GM21619 (cell line): ENCODE data around the gene GTSE1.

Source experiments
- ATAC-seq: cut with Tn5 transposase; IDR thresholded peaks from one replicate; pipeline ENCODE4 v1.9.1; 2021; ENCODE audit not compliant: unreplicated experiment

The GTSE1 gene

DNA sequence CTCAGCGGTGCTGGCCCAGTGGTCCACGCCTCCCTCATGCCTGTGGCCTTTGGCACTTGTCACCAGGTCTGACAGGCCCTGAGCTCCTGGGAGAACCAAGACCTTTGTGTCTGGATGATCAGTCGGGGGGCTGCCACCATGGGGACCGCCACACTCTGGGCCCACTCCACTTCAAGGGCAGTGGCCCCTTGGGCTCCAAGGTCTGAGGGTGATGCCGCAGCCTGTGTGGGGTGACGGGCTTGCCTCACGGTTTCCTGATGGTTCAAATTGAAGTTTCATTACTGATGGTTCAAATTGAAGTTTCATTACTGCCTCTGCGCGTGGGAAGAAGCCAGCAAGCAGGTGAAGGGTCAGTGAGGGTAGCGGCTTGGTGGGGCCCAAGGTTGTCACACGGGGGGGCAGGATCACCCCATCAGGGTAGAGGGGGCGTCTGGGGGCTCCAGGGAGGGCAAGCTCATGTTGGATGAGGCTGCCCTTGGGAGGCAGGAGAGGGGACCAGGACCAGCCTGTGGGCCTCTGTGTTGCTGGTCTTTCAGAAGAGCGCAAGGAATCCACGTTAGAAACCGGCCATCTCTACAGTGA is 66.4 kb downstream of the GTSE1 start:
- ATAC-seq = no peak

- ATAC-seq = no peak
Observed at GRCh38 chr22:46363611-46364321, 67.1 kb downstream of the GTSE1 start.

- ATAC-seq = no peak
Observed at GRCh38 chr22:46364341-46365165, 67.9 kb downstream of the GTSE1 start.

DNA sequence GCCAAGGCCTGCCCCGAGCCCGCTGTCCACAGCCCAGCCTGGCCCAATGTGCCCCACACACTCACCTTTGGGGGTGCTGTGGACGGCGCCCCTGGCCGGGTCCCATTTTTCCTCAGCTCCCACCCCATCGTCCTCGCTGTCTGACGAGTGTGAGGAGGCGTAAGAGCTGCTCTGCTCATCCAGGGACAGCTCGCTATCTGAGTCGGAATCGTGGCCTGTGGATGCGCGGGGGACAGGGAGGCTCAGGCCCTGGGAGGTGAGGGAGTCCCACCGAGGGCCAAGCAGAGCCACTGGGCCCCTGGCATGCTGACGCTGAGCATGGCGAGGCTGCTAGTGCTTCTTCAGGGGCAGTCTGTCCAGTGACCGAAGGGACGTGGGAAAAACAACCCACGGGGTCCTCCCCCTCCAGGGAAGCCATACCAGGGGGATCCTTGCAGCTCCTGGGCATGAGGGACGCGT is 68.5 kb downstream of the GTSE1 start:
- ATAC-seq = no peak

GRCh38 chr22:46366327-46366731 is 69.7 kb downstream of the GTSE1 start:
- ATAC-seq = no peak

DNA sequence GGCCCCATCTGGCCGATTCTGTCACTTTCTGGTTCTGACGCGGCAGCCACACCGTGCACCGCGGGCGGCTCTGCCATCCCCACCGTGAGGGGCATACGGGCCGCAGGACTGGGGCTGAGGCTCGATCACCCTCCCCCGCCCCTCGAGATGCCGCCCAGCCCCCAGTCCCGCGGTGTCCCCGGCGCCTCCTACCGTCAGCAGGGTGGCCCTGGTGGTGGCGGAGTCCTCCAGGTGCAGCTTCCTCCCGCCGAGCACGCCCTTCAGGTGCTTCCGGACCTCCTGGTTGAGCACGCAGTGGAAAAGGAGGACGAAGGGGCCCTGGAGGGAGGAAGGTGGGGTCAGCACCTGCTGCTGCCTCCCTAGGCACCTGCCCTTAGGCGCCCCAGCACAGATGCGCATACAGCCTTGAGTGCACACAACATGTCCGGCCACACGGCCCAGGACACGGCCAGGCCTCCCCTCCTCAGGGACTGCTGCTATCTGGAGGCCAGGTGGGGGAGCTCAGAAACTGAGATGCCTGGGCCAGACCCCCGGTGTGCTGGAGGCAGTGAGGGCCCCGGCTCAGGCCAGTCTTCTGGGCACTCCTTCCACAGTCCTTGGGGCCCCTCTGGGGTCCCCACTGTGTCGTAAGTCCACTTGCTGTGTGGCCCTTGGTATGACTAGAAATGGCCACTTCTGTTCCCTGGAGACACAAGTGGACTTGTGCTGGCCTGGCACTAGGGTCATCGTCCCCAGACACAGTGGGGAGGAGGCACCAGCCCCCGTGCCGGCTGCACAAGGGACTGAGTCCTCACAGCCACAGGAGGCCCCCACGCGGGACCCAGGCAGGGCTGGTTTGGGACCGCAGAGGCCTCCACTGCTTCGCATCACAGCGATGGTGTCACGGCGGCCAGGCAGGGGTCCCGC is 70.4 kb downstream of the GTSE1 start:
- ATAC-seq = no peak

DNA sequence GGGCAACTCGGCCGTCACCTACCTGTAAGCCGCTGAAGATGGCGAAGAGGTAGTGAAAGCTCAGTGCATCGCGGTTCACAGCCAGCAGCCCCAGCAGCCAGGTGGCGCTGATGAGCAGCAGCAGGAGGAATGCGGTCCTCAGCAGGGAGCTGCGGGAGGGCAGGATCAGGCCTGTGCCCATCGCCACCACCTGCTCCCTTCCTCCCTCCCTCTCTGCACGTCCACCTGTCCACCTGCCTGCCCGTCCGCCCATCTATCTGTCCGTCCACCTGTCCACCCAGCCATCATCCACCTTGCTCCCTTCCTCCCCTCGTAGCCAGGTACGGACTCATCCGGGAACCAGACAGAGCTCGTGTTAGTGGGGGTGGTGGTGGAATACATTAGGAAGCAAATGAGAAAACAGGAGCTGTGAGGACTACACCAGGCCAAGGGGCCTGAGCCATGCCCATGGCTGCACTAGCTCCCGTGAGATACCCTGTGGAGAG is 71.1 kb downstream of the GTSE1 start:
- ATAC-seq = no peak

DNA sequence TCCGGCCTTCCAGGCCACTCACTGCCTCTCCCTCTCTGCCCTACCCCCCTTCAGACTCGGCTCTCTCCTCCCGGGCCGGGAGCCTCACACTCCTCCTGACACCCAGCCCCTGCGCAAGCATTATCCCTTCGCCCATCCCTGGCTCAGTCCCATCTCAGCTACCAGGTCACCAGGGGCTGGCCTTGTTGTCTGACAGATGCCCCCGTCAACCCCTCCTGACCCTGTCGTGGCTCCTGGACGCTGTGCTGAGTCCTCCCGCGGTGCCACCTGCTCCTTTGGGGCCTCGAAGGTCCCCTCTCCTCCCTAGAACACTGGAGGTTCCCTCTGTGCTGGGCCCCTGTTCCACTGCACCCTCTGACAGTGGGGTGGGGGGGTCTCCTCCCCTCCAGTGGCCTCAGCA is 71.8 kb downstream of the GTSE1 start:
- ATAC-seq = no peak

GRCh38 chr22:46368871-46369715 is 72.4 kb downstream of the GTSE1 start:
- no peak for ATAC-seq

DNA sequence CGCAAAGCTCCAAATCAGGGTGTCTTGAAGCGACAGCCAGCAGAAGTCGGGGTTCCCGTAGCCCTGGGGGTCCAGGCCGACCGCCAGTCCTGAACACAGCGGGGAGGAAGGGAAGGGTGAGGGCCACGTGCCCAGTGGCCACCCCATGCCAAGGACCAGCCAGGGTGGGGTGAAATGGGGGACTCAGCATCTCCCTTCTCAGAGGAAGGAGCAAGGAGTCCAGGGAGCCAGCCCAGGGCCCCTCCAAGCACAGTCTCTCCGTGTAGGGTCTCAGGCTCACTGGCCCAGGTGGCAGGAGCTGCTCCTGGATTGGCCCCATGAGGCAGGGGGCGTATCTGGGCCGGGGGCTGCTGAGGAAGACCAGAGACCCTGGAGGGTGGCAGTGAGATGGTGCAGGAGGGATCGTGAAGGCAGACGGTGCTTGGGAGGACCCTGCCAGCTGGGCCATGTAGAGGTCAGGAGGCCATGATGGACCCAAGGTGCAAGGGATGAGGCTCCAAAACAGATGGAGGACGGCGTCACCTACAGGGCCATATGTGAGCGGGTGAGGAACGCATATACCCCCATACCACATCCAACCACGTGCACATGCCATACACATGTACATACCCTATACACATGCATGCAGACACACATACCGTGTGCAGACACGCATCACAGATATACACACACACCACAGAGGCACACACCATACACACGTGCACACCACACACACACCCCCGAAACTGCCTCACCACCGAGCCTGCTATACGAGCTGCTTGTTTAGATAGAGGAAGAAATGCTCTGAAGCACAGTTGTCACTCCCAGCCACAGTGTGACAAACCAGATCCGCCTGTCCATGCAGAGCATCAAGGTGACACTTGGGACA is 73.3 kb downstream of the GTSE1 start:
- no peak for ATAC-seq

- no peak for ATAC-seq
Observed at GRCh38 chr22:46370584-46371291, 74.1 kb downstream of the GTSE1 start.

GRCh38 chr22:46371623-46372226 is 75.1 kb downstream of the GTSE1 start:
- no peak for ATAC-seq

DNA sequence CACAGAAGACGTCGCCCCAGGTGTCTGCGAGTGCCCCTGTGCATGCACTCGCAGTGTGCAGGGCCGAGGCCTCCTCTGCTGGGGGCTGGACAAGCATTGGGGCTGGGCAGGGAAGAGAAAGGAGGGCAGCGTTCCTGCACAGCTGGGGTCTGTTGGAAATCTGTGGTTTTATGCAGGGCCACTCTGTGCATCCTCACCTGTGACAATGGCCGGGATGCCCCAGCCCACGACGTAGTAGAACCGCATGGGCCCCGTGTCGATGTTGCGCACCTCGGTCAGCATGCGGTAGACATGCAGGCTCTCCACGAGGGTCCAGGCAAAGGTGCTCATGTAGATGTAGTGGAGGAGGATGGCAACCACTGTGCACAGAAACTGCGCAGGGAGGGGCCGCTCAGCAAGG is 76.0 kb downstream of the GTSE1 start:
- no peak for ATAC-seq

DNA sequence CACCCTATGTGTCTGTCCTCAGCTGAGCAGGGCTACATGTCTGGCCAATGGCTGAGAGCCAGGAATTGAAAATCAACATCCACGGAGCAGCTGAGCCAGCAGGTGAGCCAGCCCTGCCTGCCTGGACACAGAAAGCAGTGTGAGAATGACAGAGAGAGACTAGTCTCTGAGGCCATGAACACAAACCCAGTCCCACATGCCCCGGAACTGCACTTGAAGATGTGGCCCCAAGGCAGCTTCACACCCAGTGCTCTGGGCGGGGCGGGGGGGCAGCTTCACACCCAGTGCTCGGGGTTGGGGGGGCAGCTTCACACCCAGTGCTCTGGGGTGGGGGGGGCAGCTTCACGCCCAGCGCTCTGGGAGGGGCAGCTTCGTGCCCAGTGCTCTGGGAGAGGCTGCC is 76.5 kb downstream of the GTSE1 start:
- ATAC-seq = no peak

- ATAC-seq = no peak
Observed at GRCh38 chr22:46373921-46374662, 77.4 kb downstream of the GTSE1 start.

DNA sequence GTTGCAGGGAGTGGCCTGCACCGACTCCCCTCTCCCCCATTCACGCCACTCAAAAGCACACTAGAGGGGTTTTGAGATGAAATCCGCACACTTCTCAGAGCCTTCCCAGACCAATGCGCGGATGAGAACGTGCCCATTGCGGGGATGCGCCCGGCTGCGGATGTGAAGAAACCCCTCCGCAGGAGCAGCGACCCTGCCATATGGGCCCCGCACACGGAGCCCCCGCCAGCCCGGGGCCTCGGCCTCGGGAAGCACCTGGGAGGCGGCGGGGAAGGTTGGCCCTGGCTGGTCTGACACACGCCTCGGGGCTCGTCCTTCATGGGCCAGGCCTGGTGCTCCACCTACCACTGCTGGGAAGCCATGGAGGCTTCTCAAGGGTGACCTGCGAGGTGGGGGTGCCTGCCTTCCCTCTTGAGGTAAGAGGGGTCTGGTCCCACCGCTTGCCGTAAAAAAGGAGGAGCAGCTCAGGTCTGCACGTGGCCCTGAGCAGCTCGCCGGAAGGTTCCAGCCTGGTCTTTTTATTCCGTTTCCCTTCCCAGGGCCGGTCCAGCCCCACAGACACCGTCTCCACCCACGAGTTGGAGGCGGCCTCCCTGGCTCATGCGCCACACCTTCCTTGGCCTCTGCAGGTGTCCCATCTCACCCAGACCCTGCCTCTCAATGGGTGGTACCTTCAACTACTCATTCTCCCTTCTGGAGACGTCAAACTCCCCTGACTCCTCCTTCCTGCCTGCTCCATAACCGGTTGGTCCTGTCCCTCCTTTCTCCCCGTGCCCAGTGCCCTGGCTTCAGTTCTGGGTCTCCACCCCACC is 78.2 kb downstream of the GTSE1 start:
- no peak for ATAC-seq
